Liver (tissue), 9 donors: Measurements from ENCODE around the gene RALGPS2. TPM values are rescaled to one million over a fixed set of nuclear protein-coding genes. Genes with fewer than 3 reads are reported as not detected.
A peak's percentile ranks its signal among the peaks of the same experiment; 100 is the strongest.

Source experiments
- DNase-seq: peaks from one replicate; pipeline ENCODE4 v3.0.0-alpha.2; 2017; ENCODE audit warnings: low spot score
- H3K27ac ChIP-seq, 2 donors: one replicate each; pipeline ENCODE4 v1.7.0; 2013; ENCODE audit warnings: inconsistent platforms in 2 of 2, low read length in 2 of 2, control low read depth in 1 of 2, low read depth in 1 of 2, mild to moderate bottlenecking in 1 of 2
- H3K27me3 ChIP-seq, 4 donors: one replicate each; pipeline versions ENCODE4 v1.6.1 to v1.7.0; 2013; ENCODE audit warnings: low read length in 3 of 4, inconsistent platforms in 1 of 4, mild to moderate bottlenecking in 1 of 4, moderate library complexity in 1 of 4; ENCODE audit not compliant: control insufficient read depth in 4 of 4, insufficient read depth in 4 of 4
- H3K36me3 ChIP-seq, 4 donors: one replicate each; pipeline versions ENCODE4 v1.6.1 to v1.7.0; 2013; ENCODE audit warnings: low read length in 3 of 4, mild to moderate bottlenecking in 3 of 4, low read depth in 1 of 4, moderate library complexity in 1 of 4; ENCODE audit not compliant: control insufficient read depth in 4 of 4, insufficient read depth in 3 of 4
- H3K4me1 ChIP-seq, 4 donors: one replicate each; pipeline versions ENCODE4 v1.6.1 to v1.7.0; 2013; ENCODE audit warnings: low read length in 3 of 4, mild to moderate bottlenecking in 3 of 4, moderate library complexity in 1 of 4; ENCODE audit not compliant: control insufficient read depth in 4 of 4, insufficient read depth in 4 of 4
- H3K4me3 ChIP-seq, 3 donors: one replicate each; pipeline versions ENCODE4 v1.6.1 to v1.7.0; 2013; ENCODE audit warnings: low read length in 3 of 3, control low read depth in 1 of 3, low read depth in 1 of 3, mild to moderate bottlenecking in 1 of 3
- H3K9ac ChIP-seq, 2 donors: one replicate each; pipeline ENCODE4 v1.7.0; 2013; ENCODE audit warnings: low read length in 2 of 2, mild to moderate bottlenecking in 2 of 2, moderate library complexity in 2 of 2, control low read depth in 1 of 2, low read depth in 1 of 2
- H3K9me3 ChIP-seq, 4 donors: one replicate each; pipeline versions ENCODE4 v1.6.1 to v1.7.0; 2013; ENCODE audit warnings: low read length in 3 of 4; ENCODE audit not compliant: control insufficient read depth in 4 of 4
- EGR1 ChIP-seq, 2 donors: IDR thresholded peaks; 2 replicates each; pipeline ENCODE4 v1.6.1; 2016 to 2018; ENCODE audit warnings: antibody characterized with exemption in 2 of 2, low read depth in 2 of 2
- FOXA1 ChIP-seq: IDR thresholded peaks from 2 replicates; pipeline ENCODE4 v1.6.1; 2016; ENCODE audit warnings: antibody characterized with exemption
- HNF4A ChIP-seq, 2 donors: conservative IDR thresholded peaks; 2 replicates each; pipeline ENCODE4 v1.6.1; 2016; ENCODE audit warnings: antibody characterized with exemption in 2 of 2, mild to moderate bottlenecking in 2 of 2
- HNF4G ChIP-seq: IDR thresholded peaks from 2 replicates; pipeline ENCODE4 v1.6.1; 2016; ENCODE audit warnings: antibody characterized with exemption
- JUND ChIP-seq, 2 donors: IDR thresholded peaks; 2 replicates each; pipeline ENCODE4 v1.6.1; 2016; ENCODE audit warnings: antibody characterized with exemption in 2 of 2
- NR2F2 ChIP-seq: IDR thresholded peaks from 2 replicates; pipeline ENCODE4 v1.6.1; 2016; ENCODE audit warnings: antibody characterized with exemption
- RAD21 ChIP-seq, 2 donors: IDR thresholded peaks; 2 replicates each; pipeline ENCODE4 v1.6.1; 2016; ENCODE audit warnings: antibody characterized with exemption in 2 of 2, mild to moderate bottlenecking in 2 of 2
- RXRA ChIP-seq, 2 donors: IDR thresholded peaks; 2 replicates each; pipeline ENCODE4 v1.6.1; 2017 to 2018; ENCODE audit warnings: antibody characterized with exemption in 2 of 2, mild to moderate bottlenecking in 1 of 2
- SP1 ChIP-seq: IDR thresholded peaks from 2 replicates; pipeline ENCODE4 v1.6.1; 2018; ENCODE audit warnings: antibody characterized with exemption, mild to moderate bottlenecking
- TAF1 ChIP-seq: conservative IDR thresholded peaks from 2 replicates; pipeline ENCODE4 v1.6.1; 2016; ENCODE audit warnings: antibody characterized with exemption, mild to moderate bottlenecking
- YY1 ChIP-seq: IDR thresholded peaks from 2 replicates; pipeline ENCODE4 v1.6.1; 2016; ENCODE audit warnings: antibody characterized with exemption, mild to moderate bottlenecking
- WGBS: extraction: QIAGEN DNeasy Blood & Tissue Kit; methylation state at CpG from one replicate; pipeline ENCODE4 v1.1.7; 2013; 5-methylcytosine and 5-hydroxymethylcytosine counted together
- polyA plus RNA-seq, 2 donors: library from polyadenylated mRNA; stranded (reverse) in 1 of 2; unstranded in 1 of 2; fragments of 200-250 nt in 1 of 2; fragments of >200 nt in 1 of 2; fragmentation: Nextera tagmentation in 1 of 2; extraction: Ambion mirVana in 1 of 2; gene quantifications; one replicate each; pipeline versions ENCODE4 v1.2.1 to v1.2.3, GENCODE V29; 2013 to 2015
- total RNA-seq, 2 donors: library from RNA; depleted of rRNA; stranded (reverse); fragments of >200 nt; gene quantifications; one replicate each; pipeline ENCODE4 v1.2.3, GENCODE V29; 2014
- TF ChIP-seq, protein P1 (sequence below): IDR thresholded peaks from 2 replicates; pipeline ENCODE4 v1.6.1; 2016; ENCODE audit warnings: antibody characterized with exemption
- TF ChIP-seq, protein P2 (sequence below): IDR thresholded peaks from 2 replicates; pipeline ENCODE4 v1.6.1; 2016; ENCODE audit warnings: antibody characterized with exemption
- TF ChIP-seq, protein P3 (sequence below): IDR thresholded peaks from 2 replicates; pipeline ENCODE4 v1.6.1; 2016; ENCODE audit warnings: antibody characterized with exemption, mild to moderate bottlenecking
- TF ChIP-seq, protein P4 (sequence below): IDR thresholded peaks from 2 replicates; pipeline ENCODE4 v1.6.1; 2016; ENCODE audit warnings: antibody characterized with exemption
- TF ChIP-seq, protein P5 (sequence below): fragments of 150-350 bp; IDR thresholded peaks from 2 replicates; pipeline ENCODE4 v1.5.1; 2017; ENCODE audit warnings: improper control_type of control experiment, low read depth, low read length; ENCODE audit not compliant: missing input control
- donor health status: healthy.
- donor health status: healthy.
- donor health status: healthy.
- donor health status: healthy.
- donor health status: healthy.

Gene RALGPS2
- total and polyA plus RNA-seq, 4 donors = 8.1 to 39.2 (median 16.9) TPM

DNA sequence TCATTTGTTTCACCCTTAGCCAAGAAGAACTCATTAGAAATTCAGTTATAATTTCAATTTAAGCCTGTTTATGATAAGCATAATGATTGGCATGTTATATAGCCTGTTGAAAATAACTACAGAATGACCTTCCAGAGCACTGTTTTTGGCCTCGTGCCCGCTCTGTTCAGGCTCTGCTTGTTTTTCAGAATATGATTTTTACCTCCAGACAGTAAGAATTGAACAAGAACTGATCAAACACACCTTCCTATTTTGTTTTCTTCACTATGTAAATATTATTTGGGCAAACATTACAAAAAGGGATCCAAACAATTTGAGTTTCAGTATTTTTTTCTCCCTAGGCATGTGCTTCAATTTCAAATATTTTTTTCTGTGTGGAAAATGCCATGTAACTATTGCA is 193.9 kb downstream of the RALGPS2 start (continued):
- TF ChIP-seq YY1 (no peak), RAD21 (IDR thresholded peaks at IDR 0.05) (no peak), EGR1 (IDR thresholded peaks at IDR 0.05; ENCODE audit: low read depth in 2 of 2) (no peak), RXRA (IDR thresholded peaks at IDR 0.05) (no peak), NR2F2 (no peak)
- TF ChIP-seq, protein P1, sequence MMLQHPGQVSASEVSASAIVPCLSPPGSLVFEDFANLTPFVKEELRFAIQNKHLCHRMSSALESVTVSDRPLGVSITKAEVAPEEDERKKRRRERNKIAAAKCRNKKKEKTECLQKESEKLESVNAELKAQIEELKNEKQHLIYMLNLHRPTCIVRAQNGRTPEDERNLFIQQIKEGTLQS = no peak
- TF ChIP-seq, protein P2, sequence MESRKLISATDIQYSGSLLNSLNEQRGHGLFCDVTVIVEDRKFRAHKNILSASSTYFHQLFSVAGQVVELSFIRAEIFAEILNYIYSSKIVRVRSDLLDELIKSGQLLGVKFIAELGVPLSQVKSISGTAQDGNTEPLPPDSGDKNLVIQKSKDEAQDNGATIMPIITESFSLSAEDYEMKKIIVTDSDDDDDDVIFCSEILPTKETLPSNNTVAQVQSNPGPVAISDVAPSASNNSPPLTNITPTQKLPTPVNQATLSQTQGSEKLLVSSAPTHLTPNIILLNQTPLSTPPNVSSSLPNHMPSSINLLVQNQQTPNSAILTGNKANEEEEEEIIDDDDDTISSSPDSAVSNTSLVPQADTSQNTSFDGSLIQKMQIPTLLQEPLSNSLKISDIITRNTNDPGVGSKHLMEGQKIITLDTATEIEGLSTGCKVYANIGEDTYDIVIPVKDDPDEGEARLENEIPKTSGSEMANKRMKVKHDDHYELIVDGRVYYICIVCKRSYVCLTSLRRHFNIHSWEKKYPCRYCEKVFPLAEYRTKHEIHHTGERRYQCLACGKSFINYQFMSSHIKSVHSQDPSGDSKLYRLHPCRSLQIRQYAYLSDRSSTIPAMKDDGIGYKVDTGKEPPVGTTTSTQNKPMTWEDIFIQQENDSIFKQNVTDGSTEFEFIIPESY = no peak

DNA sequence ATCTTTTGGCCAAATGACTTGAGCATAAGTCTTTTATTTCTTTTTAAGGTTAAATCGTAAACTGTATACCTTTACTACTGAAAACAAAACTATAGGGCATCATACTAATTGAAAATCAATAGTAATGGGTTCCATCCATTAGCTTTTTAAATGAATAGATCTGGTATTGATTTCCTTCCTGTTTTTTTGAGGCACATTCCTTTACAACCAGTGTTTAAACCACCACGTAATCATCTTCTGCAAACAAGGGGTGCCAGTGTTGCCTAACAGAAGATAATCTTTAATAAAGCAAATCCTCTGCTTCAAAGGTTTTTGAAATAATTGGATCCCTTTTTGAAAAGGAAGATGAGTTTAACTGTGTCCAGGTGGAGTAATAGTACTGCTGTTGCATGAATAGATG is 194.5 kb downstream of the RALGPS2 start:
- no peak overlapping the region for H3K4me3 ChIP-seq
- H3K9ac ChIP-seq = no peak overlapping the region
- H3K27ac ChIP-seq = peak overlapping the region in 1 of 2 donors; percentile 55
- H3K36me3 ChIP-seq = no peaks in the 10 kb centered on the region
- no peak for DNase-seq
- H3K27me3 ChIP-seq = no peaks in the 10 kb centered on the region
- 58% methylated on average over 2 of the region's 2 CpGs for WGBS
- H3K4me1 ChIP-seq = peaks cover 0 to 31% (median 21%) of the 10 kb centered on the region in 4 donors
- TF ChIP-seq, protein P2 = no peak
- TF ChIP-seq EGR1 (IDR thresholded peaks at IDR 0.05; ENCODE audit: low read depth in 2 of 2) (no peak), FOXA1 (no peak), SP1 (no peak), NR2F2 (no peak), RXRA (IDR thresholded peaks at IDR 0.05) (no peak), RAD21 (IDR thresholded peaks at IDR 0.05) (no peak), TAF1 (no peak), HNF4G (no peak), HNF4A (conservative IDR thresholded peaks at IDR 0.05) (no peak), JUND (IDR thresholded peaks at IDR 0.05) (no peak)
- TF ChIP-seq, protein P3, sequence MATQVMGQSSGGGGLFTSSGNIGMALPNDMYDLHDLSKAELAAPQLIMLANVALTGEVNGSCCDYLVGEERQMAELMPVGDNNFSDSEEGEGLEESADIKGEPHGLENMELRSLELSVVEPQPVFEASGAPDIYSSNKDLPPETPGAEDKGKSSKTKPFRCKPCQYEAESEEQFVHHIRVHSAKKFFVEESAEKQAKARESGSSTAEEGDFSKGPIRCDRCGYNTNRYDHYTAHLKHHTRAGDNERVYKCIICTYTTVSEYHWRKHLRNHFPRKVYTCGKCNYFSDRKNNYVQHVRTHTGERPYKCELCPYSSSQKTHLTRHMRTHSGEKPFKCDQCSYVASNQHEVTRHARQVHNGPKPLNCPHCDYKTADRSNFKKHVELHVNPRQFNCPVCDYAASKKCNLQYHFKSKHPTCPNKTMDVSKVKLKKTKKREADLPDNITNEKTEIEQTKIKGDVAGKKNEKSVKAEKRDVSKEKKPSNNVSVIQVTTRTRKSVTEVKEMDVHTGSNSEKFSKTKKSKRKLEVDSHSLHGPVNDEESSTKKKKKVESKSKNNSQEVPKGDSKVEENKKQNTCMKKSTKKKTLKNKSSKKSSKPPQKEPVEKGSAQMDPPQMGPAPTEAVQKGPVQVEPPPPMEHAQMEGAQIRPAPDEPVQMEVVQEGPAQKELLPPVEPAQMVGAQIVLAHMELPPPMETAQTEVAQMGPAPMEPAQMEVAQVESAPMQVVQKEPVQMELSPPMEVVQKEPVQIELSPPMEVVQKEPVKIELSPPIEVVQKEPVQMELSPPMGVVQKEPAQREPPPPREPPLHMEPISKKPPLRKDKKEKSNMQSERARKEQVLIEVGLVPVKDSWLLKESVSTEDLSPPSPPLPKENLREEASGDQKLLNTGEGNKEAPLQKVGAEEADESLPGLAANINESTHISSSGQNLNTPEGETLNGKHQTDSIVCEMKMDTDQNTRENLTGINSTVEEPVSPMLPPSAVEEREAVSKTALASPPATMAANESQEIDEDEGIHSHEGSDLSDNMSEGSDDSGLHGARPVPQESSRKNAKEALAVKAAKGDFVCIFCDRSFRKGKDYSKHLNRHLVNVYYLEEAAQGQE = no peak
- TF ChIP-seq, protein P4, sequence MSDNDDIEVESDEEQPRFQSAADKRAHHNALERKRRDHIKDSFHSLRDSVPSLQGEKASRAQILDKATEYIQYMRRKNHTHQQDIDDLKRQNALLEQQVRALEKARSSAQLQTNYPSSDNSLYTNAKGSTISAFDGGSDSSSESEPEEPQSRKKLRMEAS = no peak
- TF ChIP-seq, protein P5, sequence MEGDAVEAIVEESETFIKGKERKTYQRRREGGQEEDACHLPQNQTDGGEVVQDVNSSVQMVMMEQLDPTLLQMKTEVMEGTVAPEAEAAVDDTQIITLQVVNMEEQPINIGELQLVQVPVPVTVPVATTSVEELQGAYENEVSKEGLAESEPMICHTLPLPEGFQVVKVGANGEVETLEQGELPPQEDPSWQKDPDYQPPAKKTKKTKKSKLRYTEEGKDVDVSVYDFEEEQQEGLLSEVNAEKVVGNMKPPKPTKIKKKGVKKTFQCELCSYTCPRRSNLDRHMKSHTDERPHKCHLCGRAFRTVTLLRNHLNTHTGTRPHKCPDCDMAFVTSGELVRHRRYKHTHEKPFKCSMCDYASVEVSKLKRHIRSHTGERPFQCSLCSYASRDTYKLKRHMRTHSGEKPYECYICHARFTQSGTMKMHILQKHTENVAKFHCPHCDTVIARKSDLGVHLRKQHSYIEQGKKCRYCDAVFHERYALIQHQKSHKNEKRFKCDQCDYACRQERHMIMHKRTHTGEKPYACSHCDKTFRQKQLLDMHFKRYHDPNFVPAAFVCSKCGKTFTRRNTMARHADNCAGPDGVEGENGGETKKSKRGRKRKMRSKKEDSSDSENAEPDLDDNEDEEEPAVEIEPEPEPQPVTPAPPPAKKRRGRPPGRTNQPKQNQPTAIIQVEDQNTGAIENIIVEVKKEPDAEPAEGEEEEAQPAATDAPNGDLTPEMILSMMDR = no peak
- TF ChIP-seq, protein P1 = no peak
- no peaks in the 10 kb centered on the region for H3K9me3 ChIP-seq
